Measurements from ENCODE around the gene ZCCHC3.
A peak's percentile ranks its signal among the peaks of the same experiment; 100 is the strongest.

ZCCHC3 gene

DNA sequence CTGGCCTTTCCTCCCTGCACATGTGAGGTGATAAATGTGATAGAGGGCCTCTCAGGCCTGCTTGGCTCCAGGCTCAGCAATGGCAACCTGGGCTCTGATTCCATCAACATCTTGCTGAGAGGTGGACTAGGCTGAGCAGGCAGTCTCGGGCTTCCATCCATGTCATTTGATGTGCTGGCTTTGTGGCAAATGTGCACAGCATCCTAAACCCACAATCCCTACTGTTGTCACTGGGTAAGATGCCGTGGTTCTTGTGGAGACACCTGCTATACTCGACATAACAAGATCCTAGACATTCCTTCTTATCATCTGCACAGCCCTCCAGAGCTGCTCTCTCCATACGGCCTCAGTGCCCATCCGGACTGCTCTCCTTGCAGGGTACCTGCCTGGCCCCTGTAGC, 2.8 kb upstream of the ZCCHC3 start:
- no peak overlapping the region for H3K4me3 ChIP-seq (ENCODE audit: low read depth, low read length)
- DNase-seq (ENCODE audit: low read depth): no peak
- TF ChIP-seq, protein P1, sequence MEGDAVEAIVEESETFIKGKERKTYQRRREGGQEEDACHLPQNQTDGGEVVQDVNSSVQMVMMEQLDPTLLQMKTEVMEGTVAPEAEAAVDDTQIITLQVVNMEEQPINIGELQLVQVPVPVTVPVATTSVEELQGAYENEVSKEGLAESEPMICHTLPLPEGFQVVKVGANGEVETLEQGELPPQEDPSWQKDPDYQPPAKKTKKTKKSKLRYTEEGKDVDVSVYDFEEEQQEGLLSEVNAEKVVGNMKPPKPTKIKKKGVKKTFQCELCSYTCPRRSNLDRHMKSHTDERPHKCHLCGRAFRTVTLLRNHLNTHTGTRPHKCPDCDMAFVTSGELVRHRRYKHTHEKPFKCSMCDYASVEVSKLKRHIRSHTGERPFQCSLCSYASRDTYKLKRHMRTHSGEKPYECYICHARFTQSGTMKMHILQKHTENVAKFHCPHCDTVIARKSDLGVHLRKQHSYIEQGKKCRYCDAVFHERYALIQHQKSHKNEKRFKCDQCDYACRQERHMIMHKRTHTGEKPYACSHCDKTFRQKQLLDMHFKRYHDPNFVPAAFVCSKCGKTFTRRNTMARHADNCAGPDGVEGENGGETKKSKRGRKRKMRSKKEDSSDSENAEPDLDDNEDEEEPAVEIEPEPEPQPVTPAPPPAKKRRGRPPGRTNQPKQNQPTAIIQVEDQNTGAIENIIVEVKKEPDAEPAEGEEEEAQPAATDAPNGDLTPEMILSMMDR (IDR thresholded peaks at IDR 0.05; ENCODE audit: control insufficient read depth, extremely low read depth, insufficient read depth): no peak

DNA sequence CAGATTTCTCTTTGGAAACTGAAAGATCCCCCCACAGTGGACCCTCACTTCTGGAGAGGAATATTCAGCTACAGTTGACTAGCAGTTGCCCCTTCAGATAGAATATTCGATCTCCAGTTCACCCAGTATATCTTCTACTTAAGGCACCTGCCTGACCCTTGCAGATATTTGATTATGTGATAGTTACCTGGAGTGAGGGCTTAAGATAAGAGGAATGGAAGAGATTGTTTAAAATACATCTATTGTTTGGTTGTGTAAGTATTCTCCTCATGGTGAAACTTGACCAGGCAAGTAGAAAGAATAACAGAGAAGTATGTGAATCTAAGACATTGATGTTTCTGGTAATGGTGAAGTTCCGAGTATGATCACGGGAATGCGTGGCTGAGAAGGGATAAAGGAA, 1.6 kb upstream of the ZCCHC3 start:
- TF ChIP-seq, protein P1 (IDR thresholded peaks at IDR 0.05; ENCODE audit: control insufficient read depth, extremely low read depth, insufficient read depth): no peak
- no peak for DNase-seq (ENCODE audit: low read depth)
- no peak overlapping the region for H3K4me3 ChIP-seq (ENCODE audit: low read depth, low read length)

DNA sequence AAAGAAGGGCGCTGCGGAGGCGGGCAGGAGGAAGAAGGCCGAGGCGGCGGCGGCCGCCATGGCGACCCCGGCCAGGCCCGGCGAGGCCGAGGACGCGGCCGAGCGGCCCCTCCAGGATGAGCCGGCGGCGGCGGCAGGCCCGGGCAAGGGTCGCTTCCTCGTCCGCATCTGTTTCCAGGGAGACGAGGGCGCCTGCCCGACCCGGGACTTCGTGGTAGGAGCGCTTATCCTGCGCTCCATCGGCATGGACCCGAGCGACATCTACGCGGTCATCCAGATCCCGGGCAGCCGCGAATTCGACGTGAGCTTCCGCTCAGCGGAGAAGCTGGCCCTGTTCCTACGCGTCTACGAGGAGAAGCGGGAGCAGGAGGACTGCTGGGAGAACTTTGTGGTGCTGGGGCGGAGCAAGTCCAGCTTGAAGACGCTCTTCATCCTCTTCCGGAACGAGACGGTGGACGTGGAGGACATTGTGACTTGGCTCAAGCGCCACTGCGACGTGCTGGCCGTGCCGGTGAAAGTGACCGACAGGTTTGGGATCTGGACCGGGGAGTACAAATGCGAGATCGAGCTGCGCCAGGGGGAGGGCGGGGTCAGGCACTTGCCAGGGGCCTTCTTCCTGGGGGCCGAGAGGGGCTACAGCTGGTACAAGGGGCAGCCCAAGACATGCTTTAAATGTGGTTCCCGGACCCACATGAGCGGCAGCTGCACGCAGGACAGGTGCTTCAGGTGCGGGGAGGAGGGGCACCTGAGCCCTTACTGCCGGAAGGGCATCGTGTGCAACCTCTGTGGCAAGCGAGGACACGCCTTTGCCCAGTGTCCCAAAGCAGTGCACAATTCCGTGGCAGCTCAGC, 780 bp downstream of the ZCCHC3 start:
- H3K4me3 ChIP-seq (ENCODE audit: low read depth, low read length): peak overlapping the region; percentile 70
- TF ChIP-seq, protein P1 (IDR thresholded peaks at IDR 0.05; ENCODE audit: control insufficient read depth, extremely low read depth, insufficient read depth): no peak
- peak; percentile 75 for DNase-seq (ENCODE audit: low read depth)

DNA sequence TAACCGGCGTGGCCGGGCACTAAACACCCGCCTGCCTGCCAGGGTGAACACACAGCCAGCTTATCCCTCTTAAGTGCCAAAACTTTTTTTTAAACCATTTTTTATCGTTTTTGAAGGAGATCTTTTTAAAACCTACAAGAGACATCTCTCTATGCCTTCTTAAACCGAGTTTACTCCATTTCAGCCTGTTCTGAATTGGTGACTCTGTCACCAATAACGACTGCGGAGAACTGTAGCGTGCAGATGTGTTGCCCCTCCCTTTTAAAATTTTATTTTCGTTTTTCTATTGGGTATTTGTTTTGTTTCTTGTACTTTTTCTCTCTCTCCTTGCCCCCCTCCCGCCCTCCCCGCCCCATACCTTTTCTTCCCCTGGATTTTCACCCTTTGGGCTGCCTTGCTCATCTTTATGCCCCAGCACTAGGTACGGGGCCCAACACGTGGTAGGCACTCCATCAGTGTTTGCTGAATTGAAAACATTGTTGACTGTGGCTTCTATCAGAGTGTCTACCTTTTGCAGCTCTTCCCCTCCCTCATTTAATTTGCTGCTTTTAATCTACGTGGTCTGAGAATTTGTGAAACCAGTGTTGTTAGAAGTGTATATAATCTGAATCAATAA, 1.5 kb downstream of the ZCCHC3 start:
- TF ChIP-seq, protein P1 (IDR thresholded peaks at IDR 0.05; ENCODE audit: control insufficient read depth, extremely low read depth, insufficient read depth): no peak
- DNase-seq (ENCODE audit: low read depth): no peak
- peak overlapping the region; percentile 70 for H3K4me3 ChIP-seq (ENCODE audit: low read depth, low read length)

DNA sequence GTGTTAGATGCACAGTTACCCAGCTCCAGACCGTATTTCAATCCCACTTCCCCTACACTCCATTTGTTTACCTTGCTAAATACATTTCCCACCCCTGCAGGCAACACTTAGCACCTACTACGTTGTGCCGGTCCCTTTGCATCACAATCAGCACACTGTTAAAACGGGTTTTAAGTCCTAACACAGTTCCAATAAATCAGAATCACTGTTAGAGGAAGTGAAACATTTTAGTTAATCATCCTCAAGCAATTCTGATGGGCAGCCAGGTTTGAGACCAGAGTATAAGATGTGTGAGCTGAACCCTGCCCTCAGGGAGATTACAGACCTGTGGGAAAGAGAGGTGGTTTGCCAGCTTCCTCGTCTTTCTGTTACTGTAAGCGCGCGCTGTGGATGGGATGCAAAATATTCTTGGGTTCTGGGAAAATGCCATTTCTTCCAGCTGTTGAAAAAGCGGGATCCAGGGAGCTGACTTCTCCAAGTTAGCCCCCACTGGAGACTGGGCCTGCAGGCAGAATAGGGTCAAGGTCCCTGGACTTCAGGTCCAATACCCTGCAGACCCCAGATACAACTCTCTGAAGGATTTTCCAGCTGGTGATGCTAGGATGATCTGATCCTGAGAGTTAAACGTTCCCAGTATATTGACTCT, 3.1 kb downstream of the ZCCHC3 start:
- peak overlapping the region; percentile 70 for H3K4me3 ChIP-seq (ENCODE audit: low read depth, low read length)
- TF ChIP-seq, protein P1 (IDR thresholded peaks at IDR 0.05; ENCODE audit: control insufficient read depth, extremely low read depth, insufficient read depth): no peak
- DNase-seq (ENCODE audit: low read depth): no peak

DNA sequence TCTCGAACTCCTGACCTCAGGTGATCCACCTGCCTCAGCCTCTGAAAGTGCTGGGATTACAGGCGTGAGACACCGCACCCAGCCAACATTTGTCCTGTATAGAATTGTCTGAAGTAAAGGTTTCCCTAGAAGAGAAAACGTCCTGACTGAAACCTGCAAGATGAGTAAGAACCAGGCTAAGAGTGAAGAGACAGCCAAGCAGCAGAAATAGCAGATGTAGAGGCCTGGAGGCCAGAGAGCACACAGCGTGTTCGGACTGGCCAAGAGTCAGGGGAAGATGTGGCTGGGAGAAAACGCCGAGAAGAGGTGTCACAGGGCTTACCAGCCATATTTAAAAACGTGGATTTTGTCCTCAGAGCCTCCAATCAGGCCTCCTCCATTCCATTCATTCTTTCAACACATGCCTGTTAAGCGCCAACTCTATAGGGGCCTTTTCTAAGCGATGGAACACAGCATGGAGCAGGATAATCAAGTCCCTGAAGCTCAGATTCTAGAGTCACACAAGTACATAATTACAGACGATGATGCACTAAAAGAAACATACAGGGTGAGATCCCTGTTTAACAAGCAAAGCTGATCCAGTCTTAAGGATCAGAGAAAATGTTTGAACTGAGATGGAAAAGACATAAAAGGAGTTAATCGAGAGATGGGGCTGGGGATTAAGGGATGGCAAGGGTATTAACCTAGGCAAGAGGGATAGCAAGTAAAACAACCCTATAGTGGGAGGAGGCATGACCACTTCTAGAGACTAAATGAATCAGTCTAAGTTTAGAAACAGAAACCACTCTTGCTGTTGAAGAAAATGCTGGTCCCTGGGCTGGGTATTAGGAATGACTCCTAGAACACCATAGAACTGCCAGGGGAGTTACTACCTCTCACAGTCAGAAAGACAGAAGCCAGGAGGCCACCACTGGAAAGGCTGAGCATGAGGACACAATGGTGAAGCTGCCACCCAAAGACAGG, 4.8 kb downstream of the ZCCHC3 start:
- DNase-seq (ENCODE audit: low read depth): no peak
- H3K4me3 ChIP-seq (ENCODE audit: low read depth, low read length): no peak overlapping the region
- TF ChIP-seq, protein P1 (IDR thresholded peaks at IDR 0.05; ENCODE audit: control insufficient read depth, extremely low read depth, insufficient read depth): no peak
